ENCODE data around the gene TMPRSS2. TPM values are rescaled to one million over a fixed set of nuclear protein-coding genes. Genes with fewer than 3 reads are reported as not detected.

The TMPRSS2 gene
- total RNA-seq, result 10 to 100 TPM; 14.2 to 47.3 (median 15.6) TPM

DNA sequence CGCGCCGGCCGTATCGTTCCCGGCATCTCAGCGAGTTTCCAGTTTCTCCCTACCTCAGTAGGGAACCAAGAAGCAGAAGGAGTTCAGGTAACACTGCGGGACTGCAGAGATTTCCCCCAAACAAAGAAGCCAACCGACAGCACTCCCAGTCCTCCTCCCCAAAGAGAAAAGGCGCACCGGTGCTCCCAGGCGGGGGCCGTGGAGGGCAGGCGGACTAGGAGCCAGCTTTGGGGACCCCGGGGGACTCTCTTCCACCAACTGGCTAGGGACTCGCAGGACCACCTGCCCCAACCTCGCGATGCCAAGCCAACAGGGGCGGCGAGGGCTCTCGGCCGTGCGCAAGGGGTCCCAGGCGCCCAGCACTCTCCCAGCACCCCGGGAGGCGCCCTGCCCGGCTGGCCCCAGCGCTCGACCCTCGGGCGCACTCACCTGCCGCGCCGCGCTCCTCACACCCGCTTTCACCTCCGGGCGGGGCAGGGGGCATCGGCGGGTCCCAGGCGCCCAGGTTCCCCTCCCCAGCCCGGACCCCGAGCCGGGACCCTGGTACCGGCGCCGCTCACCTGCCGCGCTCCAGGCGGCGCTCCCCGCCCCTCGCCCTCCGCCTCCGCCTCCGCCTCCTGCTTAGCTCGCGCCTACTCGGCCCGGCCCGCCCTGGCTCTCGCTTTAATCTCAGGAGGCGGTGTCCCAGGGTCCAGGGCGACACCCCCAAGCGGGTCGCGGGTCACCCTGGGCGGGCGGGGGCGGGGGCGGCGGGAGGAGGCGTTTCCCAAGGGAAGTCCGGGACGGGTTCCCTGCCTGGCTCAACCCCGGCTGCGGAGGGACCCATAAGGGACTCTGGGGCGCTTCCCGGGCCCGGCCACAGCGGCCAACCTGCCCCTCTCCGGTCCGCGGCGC, at the start of gene TMPRSS2:
Gene TMPRSS2, minus strand, starts transcription at position 638 of the 894 bp plus-strand sequence. CDS start 10,025 bp downstream, outside the sequence.
- DNase-seq, result peak; percentile 82

DNA sequence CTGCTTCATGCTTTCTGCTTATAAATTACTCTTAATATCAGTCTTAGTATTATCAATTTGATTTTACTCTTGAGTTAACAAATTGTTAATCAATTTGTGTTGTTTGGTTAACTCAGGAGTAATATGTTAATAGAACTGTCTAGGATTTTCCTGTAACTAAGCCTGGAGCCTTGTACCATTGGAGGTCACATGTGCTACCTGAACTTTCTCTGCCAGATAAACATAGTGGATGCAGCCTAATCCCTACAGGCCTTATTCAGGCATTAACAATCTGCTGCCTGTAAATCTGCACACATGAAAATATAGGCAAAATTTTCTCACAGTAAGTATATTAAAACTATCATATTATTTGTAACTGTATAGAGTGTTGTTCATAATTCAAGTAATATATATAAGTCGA, 47.1 kb upstream of the TMPRSS2 start:
- TF ChIP-seq POLR2A (IDR thresholded peaks at IDR 0.05), result no peak
- TF ChIP-seq, protein P1, sequence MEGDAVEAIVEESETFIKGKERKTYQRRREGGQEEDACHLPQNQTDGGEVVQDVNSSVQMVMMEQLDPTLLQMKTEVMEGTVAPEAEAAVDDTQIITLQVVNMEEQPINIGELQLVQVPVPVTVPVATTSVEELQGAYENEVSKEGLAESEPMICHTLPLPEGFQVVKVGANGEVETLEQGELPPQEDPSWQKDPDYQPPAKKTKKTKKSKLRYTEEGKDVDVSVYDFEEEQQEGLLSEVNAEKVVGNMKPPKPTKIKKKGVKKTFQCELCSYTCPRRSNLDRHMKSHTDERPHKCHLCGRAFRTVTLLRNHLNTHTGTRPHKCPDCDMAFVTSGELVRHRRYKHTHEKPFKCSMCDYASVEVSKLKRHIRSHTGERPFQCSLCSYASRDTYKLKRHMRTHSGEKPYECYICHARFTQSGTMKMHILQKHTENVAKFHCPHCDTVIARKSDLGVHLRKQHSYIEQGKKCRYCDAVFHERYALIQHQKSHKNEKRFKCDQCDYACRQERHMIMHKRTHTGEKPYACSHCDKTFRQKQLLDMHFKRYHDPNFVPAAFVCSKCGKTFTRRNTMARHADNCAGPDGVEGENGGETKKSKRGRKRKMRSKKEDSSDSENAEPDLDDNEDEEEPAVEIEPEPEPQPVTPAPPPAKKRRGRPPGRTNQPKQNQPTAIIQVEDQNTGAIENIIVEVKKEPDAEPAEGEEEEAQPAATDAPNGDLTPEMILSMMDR (IDR thresholded peaks at IDR 0.05), result no peak
- Histone ChIP-seq H3K27ac (no peak overlapping the region), H3K27me3 (no peaks in the 10 kb centered on the region), H3K4me1 (no peaks in the 10 kb centered on the region), H3K36me3 (no peaks in the 10 kb centered on the region), H3K9me3 (no peaks in the 10 kb centered on the region), H3K4me3 (replicated peaks in 1 of 3) (no peak overlapping the region)
- intact Hi-C loops (cut with DNase I), result no loop called here
- WGBS, 2 donors, result 94 to 95% methylated on average over 1 of the region's 1 CpG
- no peak for DNase-seq

More for the DNA sequence above, at the start of gene TMPRSS2:
- Histone ChIP-seq H3K9me3 (no peaks in the 10 kb centered on the region), H3K4me1 (peaks cover 45 to 58% of the 10 kb centered on the region in 2 donors), H3K27me3 (no peaks in the 10 kb centered on the region), H3K36me3 (no peaks in the 10 kb centered on the region), H3K4me3 (replicated peaks in 1 of 3) (peak within 1 kb of the TSS; percentile 48 to 71 (median 66)), H3K27ac (peak within 1 kb of the TSS; percentile 36 to 82 (median 75))
- intact Hi-C loops (cut with DNase I), result no loop called here
- 0% methylated on average over 5 to 23 of the region's 85 CpGs for WGBS, 2 donors
- TF ChIP-seq POLR2A (IDR thresholded peaks at IDR 0.05), result peak; percentile 60 to 89
- TF ChIP-seq, protein P1 (IDR thresholded peaks at IDR 0.05), result no peak

DNA sequence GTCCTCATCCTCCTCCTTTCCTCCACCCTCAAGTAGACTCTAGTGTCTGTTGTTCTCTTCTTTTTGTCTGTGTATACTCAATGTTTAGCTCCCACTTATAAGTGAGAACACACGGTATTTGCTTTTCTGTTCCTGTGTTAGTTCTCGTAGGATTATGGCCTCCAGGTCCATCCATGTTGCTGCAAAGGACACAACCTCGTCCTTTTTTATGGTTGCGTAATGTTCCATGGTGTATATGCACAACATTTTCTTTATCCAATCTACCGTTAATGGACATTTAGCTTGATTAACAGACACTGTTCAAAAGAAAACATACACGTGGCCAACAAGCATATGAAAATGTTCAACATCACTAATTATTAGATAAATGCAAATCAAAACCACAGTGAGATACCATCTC, 44.3 kb upstream of the TMPRSS2 start:
- DNase-seq, result no peak
- intact Hi-C loops (cut with DNase I), result no loop called here
- WGBS, 2 donors, result 75 to 92% methylated on average over 6 of the region's 6 CpGs

DNA sequence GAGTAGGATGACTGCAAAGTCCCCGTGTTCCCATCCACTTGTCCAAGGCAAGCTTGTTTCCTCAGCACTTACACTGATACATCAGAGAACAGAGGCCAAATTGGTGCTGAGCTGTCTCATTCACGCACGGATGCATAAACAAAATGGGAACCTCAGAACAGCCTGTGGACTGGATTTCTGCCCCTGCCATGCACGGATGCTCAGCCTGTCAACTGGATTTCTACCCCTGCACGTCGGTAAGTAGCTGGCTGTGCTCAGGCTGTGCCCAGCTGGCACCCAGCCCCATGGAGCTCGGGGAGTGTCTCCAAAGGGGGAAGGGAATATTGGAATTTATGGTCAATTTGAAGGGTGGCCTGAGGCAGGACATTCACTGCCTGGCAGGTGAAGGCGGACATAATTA, 40.8 kb upstream of the TMPRSS2 start:
- Histone ChIP-seq H3K4me3 (replicated peaks in 1 of 3) (no peak overlapping the region), H3K27ac (no peak overlapping the region), H3K4me1 (peaks cover 0 to 7% of the 10 kb centered on the region in 2 donors), H3K9me3 (no peaks in the 10 kb centered on the region), H3K27me3 (no peaks in the 10 kb centered on the region), H3K36me3 (no peaks in the 10 kb centered on the region)
- peak; percentile 43 to 62 for DNase-seq
- TF ChIP-seq, protein P1 (IDR thresholded peaks at IDR 0.05), result no peak
- TF ChIP-seq POLR2A (IDR thresholded peaks at IDR 0.05), result no peak
- intact Hi-C loops (cut with DNase I), result no loop called here
- 36 to 45% methylated on average over 8 of the region's 8 CpGs for WGBS, 2 donors

More for the DNA sequence above, 44.3 kb upstream of the TMPRSS2 start:
- Histone ChIP-seq H3K36me3 (no peaks in the 10 kb centered on the region), H3K27ac (no peak overlapping the region), H3K4me3 (replicated peaks in 1 of 3) (no peak overlapping the region), H3K27me3 (no peaks in the 10 kb centered on the region), H3K4me1 (peaks cover 0 to 7% of the 10 kb centered on the region in 2 donors), H3K9me3 (no peaks in the 10 kb centered on the region)
- no peak for TF ChIP-seq POLR2A (IDR thresholded peaks at IDR 0.05)
- TF ChIP-seq, protein P1 (IDR thresholded peaks at IDR 0.05), result no peak

DNA sequence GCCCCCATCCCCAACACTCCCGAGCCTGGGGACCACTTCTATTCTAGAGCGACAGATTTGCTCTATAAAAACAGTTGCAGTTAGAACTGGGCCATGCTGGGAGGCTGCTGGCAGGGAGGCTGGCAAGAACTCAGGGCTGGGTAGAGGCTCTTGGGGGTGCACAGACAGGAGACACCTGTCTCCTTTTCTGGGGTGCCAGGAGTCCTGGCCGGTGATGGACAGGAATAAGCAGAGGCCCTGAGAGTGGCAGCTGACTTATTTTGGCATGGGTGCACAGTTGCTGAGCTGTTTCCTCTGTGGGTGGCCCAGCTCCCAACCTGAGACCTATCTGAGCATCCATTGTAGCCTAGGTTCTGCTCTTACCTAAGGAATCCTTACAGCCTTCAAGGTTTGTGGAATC, 39.2 kb upstream of the TMPRSS2 start:
- Histone ChIP-seq H3K4me1 (peaks cover 0 to 7% of the 10 kb centered on the region in 2 donors), H3K9me3 (no peaks in the 10 kb centered on the region), H3K4me3 (replicated peaks in 1 of 3) (no peak overlapping the region), H3K36me3 (no peaks in the 10 kb centered on the region), H3K27me3 (no peaks in the 10 kb centered on the region), H3K27ac (no peak overlapping the region)
- DNase-seq, result no peak
- intact Hi-C loops (cut with DNase I), result no loop called here
- WGBS, 2 donors, result 84 to 100% methylated on average over 3 of the region's 3 CpGs
- TF ChIP-seq, protein P1 (IDR thresholded peaks at IDR 0.05), result no peak
- TF ChIP-seq POLR2A (IDR thresholded peaks at IDR 0.05), result no peak

Data from thyroid gland (tissue), 4 donors.